GM18868 (cell line): ENCODE results near the gene HSBP1L1.
"Not testable (repeated sequence)": the region's sequence is repeated elsewhere in the genome, so short reads cannot be mapped to it uniquely, and the experiment has no call there.

ENCODE experiments used
- ATAC-seq: cut with Tn5 transposase; IDR thresholded peaks from one replicate; pipeline ENCODE4 v1.9.1; 2021; ENCODE audit warnings: mild to moderate bottlenecking, moderate library complexity; ENCODE audit not compliant: unreplicated experiment

The HSBP1L1 gene

DNA sequence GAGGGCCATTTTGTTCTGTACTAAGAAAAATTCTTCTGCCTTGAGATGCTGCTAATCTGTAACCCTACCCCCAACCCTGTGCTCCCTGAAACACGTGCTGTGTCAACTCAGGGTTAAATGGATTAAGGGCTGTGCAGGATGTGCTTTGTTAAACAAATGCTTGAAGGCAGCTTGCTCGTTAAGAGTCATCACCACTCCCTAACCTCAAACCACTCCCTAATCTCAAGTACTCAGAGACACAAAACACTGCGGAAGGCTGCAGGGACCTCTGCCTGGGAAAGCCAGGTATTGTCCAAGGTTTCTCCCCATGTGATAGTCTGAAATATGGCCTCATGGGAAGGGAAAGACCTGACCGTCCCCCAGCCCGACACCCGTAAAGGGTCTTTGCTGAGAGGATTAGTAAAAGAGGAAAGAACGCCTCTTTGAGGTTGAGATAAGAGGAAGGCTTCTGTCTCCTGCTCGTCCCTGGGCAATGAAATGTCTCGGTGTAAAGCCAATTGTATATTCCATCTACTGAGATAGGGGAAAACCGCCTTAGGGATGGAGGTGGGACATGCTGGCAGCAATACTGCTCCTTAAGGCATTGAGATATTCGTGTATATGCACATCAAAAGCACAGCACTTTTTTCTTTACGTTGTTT, 4.2 kb upstream of the HSBP1L1 start:
- ATAC-seq = not testable (repeated sequence)

DNA sequence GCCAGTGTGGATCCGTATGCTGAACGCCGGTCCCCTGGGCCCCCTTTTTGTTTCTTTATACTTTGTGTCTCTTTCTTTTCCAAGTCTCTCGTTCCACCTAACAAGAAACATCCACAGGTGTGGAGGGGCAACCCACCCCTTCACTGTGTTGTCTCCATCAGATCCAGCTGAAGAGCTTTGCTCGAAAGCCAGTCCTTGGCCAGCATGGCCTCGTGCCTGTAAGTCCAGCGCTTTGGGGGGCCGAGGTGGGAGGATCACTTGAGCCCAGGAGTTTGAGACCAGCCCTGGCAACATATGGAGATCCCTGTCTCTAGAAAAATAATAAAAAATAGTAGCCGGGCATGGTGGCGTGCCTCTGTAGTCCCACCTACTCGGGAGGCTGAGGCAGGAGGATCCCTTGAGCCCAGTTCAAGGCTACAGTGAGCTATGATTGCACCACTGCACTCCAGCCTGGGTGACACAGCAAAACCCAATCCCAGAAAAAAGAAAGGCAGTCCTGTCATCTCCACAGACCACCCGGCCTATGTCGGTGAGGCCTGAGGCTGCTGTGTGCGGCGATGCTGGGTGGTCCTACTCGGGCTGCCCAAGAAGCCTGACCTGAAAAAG, 3.4 kb upstream of the HSBP1L1 start:
- ATAC-seq = no peak

DNA sequence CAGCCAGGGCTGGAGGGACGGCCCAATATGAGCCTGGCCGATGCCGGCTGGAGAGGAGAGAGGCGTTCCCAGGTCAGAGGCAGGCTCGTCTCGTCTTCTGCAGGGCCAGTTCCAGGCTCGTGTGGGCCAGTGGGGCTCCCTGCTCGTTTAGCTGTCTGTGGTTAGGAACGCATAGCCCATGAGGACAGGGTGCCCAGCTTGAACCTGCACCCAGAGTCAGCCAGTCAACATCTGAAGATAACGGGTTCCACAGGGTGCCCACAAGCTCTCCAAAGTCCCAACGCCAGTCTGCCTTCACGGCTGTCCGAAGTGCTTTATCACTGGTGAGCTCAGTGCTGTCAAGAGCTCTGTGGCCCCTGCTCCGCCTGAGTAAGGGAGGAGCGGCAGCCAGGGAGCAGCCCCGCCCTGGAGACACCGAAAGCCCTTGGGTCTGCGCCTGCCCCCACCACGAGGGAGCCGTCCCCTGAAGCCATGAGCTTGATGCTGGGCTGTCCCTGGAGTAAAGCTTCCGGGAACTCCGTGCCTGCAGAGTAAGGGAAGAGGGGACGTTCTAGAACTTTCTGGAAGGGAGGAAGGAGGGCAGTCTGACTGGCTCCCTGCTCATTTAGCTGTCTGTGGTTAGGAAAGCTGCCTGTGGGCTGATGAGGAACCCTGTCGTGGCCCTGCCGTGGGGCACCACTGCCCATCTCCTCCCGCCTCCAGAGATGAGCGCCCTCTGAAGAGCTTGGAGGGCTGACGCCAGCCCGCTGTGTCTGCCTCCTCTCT, 2.7 kb upstream of the HSBP1L1 start:
- ATAC-seq = no peak

DNA sequence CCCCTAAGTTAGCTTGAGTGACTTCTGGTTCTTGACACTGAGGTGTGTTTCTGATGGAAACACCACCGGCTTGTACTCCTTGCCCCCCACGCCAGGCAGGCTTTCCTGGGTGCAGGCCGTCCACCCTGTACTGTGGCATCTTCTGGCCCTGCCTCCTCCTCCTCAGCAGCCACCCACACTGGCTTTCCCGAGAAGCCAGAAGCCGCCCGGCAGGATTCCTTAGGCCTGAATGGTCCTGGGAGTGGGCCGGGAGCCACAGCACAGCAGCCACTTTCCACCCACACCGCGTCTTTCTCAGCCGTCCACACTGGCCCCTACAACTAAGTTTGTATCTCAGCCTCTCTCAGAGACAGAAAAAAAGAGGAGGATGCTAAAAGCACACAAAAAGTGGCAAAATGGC, 2.1 kb upstream of the HSBP1L1 start:
- ATAC-seq = no peak

DNA sequence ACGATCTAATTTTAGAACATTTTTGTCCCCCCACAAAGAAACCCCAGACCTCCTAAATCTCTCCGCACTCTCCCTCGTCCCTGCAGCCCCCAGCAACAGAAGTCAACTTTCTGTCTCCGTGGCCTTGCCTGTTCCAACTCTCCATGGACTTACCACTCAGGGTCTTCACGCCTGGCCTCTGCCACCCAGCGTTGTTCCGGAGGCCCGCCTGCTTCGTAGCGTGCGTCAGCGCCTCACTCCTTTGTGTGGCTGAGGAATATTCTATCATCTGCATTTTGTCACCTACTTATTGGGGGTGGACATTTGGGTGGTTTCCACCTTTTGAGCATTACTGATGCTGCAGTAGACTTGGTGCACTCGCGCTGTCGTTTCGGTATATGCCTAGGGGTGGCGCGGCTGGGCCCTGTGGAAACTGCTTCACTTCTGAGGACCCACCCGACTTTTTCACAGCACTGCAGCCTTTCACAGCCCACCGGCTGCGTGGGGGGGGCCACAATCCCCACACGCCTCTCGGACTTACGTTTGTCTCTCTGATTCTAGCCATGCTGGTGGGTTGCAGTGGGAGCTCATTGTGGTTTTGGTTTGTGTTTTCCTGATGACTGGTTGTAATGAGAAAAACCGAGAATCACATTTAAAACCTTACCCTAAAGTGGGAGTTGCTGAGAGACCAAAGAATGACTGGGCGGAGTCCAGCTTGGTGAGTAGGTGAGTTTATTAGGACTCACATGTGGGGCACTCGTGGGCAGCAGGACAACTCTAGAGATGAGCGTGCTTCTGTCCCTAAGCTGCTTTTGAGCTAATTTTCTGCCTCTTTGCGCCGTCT, 1.4 kb upstream of the HSBP1L1 start:
- ATAC-seq = peak; percentile 73

DNA sequence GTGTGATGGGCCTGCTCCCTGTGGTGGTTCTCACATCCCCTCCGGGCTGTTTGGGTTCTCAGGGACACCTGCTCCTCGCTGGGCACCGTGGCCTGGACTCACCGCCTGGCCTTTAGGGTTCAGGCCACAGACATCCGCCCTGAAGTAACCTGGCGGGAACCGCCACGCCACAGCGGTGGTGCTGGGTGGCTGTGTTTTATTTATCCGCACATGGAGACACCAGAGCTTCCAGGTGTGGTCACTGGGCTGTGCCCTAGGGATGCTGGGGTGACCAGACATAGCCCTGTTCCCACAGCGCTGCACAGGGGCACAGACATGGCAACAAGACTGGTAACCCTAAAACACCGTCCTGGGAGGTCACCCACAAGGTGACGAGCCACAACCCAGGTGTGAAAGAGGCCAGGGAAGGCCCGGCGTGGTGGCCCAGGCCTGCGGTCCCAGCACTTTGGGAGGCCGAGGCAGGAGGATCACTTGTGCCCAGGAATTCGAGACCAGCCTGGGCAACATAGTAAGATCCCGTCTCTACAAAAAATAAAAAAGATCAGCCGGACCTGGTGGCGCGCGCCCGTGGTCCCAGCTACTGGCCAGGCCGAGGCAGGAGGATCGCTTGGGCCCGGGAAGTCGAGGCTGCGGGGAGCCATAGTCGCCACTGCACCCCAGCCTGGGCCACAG, 649 bp upstream of the HSBP1L1 start:
- ATAC-seq = no peak

DNA sequence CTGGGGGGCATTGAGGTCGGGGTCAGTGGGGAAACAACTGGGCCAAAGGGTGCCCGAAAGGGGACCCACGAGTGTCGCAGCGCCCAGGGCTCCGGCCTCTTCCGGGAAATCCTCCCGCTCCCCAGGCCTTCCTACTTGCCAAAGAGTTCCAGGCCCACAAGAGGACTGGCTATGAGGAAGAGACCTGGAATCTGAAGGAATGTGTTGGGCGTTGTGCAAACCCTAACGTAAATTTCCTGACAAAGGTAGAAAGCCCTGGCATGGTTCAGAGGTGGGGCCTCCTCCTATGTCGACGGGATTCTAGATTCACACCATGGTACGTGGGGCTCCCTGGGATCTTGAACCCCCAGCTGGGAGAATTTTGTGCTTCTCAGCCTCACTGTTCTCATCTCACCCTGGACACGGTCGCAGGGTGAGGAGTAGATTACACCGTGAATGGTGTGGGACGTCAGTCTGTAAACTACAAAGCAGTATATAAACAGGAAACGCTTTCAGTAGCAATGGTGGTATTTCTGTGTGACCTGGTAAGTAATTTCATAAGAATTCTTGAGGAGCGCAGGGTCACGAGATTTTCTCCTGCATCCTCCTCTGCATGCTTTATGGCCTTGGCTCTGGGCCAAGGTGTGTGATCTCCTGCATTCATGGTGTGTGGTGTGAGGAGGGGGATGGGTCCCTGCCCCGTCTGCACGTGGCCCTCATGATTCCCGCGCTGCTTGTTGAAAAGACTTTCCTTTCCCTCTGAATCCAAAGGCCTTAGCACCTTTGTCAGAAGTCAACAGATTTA, 868 bp downstream of the HSBP1L1 start:
- no peak for ATAC-seq

DNA sequence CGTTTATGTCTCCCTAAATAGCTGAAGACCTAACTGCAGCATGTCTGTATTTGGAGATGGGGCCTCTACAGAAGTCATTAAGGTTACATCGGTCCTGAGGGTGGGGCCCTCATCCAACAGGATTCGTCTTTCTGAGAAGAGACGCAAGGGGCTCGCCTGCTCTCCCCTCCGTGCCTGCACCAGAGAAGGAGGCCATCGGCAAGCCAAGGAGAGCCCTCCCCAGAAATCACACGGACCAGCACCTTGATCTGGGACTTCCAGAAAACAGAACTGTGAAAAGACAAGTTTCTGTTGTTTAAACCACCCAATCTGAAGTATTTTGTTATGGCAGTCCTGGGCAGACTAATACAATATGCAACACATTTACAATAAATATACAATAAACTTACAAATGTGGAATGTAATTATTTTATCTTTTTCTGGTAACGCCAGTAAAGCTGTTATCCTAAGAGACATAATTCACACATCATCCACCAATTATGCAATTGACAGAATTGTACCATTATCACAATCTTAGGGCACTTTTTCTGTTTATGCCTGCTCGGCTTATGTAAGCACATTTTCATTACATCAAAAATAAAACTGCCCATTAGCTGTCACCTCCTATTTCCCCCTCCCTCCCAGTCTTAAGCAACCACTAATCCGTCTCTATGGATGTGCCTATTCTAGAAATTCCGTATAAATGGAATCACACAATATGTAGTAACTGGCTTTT, 6.1 kb downstream of the HSBP1L1 start:
- ATAC-seq = no peak

DNA sequence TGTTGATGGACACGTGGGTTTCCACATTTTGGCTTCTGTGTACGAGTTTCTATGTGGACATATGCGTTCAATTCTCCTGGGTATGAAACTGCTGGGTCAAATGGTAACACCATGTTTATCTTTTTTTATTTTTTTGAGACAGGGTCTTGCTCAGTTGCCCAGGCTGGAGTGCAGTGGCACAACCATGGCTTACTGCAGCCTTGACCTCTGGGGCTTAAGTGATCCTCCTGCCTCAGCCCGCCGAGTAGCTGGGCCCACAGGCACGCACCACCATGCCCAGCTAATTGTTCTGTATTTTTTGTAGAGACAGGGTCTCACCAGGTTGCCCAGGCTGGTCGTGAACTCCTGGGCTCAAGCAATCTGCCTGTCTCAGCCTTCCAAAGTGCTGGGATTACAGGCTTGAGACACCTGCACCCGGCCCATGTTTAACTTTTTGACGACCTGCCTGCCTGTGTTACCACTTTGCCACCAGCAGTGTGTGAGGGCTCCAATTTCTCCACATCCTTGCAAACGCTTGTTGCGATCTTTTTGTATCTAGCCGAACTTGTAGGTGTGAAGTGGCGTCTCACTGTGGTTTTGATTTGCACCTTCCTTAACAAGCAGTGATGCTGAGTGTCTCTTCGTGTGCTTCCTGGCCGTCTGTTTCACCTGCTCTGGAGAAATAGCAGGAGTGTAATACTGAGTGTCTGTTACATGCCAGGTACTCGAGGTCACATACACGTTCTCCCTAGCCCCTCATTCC, 6.9 kb downstream of the HSBP1L1 start:
- ATAC-seq = no peak

DNA sequence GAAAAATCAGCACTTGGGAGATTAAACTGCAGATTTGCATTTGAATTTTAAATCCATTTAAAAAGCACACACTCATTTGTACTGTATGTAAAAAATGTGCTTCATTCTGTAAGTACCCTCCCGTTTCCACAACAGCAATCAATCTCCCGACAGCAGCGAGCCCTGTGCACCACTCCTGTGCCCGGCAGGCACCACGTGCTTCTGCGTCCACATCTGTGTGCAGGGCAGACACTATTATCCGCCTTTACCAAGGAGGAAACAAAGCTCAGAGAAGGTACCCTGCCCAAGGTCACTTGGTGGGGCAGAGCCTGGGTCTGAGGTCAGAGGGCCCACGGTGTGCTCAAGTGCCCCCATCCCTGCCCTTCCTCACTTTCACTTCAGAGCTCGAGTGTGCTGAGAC, 7.5 kb downstream of the HSBP1L1 start:
- ATAC-seq = no peak

DNA sequence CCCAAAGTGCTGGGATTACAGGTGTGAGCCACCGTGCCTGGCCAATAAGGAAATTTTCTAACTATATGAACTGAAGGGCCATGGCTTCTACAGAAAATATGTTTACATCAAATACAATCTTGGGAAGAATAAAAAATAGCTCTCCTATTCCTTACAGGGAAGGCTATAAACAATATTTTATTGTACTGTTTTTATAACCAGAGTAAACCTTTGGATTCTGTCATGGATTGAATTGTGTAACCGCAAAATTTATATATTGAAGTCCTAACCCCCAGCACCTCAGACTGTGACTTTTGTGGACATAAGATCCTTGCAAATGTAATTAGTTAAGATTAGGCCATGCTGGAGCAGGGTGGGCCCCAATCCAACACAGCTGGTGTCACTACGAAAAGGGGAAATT, 8.3 kb downstream of the HSBP1L1 start:
- ATAC-seq = no peak

DNA sequence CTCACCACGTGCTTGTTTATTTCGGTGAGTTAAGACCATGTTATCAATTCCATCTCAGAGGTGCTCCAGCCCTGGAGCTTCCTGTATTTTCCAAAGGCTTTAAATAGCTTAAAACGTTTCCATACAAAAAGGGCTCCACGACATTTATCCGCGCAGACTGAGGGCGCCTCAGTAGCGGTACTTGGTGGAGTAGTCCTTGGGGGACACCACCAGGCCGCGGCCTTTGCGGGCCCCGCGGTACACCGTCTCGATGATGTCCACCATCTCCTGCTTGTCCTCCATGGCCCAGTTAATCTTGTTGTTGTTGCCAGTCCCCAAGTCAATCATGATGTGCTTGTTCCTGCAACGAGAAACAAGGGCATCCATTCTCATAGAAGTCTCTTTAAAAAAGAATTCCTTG, 9.1 kb downstream of the HSBP1L1 start:
- ATAC-seq = no peak

DNA sequence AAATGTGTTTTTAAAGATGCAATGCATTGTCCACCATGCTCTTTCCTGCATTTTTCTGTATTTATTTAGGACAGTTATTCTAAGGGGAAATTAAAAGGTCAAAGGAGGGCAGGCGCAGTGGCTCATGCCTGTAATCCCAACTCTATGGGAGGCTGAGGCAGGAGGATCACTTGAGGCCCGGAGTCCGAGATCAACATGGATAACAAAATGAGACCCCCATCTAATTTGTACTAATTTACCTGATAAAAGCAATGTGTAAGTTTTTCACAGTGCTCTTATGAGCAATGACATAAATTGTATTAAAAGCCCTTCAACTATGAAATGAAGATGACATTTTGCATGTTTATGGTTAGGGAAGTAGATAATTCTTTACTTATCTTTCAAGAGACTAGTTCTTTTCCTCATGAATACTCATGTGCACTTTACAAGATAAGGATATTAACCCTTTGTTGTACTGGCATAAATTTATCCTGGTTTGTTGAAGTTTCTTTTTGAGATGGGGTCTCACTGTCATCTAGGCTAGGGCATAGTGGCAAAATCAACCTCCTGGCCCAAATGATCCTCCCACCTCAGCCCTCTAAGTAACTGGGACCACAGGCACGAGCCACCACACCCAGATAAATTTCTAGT, 9.7 kb downstream of the HSBP1L1 start:
- ATAC-seq = no peak

DNA sequence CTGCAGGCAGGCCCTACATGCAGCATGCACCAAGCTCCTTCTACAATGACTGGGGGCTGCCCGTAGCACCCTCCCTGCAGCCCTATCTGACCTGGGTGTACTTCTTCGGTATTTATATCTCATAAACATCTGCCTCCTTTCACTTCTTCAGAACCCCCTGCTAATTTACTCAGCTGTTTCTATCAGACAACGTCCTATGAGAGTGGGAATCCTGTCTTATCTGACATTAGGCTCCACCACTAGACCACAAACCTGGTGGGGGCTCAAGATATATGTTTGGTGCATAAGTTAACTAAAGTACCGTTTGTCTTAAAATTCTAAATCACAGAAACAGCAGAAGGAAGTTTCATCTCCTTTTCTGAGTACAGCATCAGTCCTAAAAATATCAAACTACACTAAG, 10.6 kb downstream of the HSBP1L1 start:
- no peak for ATAC-seq

DNA sequence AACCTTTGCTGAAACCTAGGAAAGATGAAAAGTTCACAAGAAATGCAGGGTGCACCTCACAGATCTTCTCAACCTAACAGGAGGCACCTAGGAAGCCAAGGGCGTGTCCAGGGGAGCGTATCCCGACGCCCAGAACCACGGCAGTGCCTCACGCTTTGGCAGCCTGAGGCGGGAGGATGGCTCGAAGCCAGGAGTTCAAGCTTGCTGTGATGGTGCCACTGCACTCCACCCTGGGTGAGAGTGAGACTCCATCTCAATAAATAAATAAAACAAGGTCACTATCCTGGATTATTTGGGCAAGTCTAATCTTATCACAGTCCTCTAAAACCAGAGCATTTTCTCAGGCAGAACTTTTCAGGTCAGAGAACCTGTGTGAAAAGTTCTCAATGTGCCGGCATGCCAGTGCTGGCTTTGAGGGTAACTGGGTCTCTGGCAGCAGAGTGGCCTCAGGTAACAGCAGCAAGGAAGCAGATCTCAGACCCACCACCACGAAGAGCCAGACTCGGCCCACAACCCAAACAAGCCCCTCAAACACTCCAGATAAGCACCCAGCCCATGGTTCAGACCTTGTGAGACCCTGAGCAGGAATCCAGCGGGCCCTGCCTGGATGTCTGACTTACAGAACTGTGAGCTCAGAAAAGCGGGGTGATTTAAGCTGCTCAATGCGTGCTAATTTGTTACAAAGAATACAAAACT, 11.7 kb downstream of the HSBP1L1 start:
- ATAC-seq = no peak

DNA sequence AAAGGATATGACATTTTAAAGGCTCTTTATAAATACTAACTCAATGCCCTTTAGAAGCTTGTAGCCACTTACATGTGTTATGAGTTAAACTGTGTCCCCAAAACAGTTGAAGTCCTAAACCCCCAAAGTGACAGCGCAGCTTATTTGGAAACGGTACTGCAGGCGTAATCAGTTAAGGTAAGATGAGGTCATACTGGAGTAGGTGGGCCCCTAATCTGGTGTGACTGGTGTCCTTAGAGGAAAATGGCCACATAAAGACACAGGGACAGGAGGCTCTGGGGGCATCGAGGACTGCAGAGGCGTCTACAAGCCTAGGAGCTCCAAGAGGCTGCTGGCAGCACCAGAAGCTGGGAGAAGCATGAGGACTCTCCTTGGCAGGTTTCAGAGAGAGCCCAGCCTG, 15.4 kb downstream of the HSBP1L1 start:
- no peak for ATAC-seq

DNA sequence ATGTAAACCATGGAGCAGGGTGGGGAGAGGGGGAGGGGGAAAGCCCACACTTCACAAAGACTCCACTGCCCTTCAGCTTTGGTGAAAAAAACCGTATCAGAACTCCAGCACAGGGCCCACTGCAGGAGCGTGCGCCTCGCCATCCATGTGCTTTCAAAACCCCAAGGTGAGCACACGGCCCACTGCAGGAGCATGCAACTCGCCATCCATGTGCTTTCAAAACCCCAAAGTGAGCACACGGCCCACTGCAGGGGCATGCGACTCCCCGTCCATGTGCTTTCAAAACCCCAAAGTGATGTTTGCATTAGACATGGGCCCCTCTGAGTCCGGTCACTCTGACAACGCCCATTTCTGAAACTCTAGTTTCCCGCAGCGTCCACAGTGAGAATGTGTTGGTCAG, 16.1 kb downstream of the HSBP1L1 start:
- no peak for ATAC-seq

DNA sequence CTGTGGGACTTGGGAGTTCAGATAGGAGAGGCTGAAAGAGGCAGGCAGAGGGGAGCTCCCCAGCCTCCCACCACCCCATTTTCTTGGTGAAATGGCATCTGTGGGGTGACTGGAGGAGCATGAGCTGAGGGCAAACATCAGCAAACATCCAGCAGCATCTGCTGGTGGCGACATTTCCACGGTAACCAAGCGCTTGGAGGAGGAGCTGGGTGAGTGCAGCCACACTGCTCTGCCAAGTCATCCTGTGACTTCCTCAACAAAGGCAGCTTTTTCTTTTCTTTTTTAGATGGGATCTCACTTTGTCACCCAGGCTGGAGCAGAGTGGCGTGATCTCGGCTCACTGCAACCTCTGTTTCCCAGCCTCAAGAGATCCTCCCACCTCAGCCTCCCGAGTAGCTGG, 18.3 kb downstream of the HSBP1L1 start:
- peak; percentile 46 for ATAC-seq
